Ectodermal cell (in vitro differentiated cells): ENCODE data around the gene LMNA.

ENCODE experiments used
- H3K27ac ChIP-seq: 2 replicates; pipeline ENCODE4 v1.7.0; 2013; ENCODE audit warnings: mild to moderate bottlenecking, low read depth, low read length; ENCODE audit not compliant: insufficient read depth, poor library complexity, severe bottlenecking
- H3K27me3 ChIP-seq: 2 replicates; pipeline ENCODE4 v1.7.0; 2013; ENCODE audit warnings: mild to moderate bottlenecking, low read length; ENCODE audit not compliant: insufficient read depth, control insufficient read depth, poor library complexity, severe bottlenecking
- H3K36me3 ChIP-seq: one replicate; pipeline ENCODE4 v1.7.0; 2013; ENCODE audit warnings: low read length; ENCODE audit not compliant: control insufficient read depth, insufficient read depth
- H3K4me1 ChIP-seq: one replicate; pipeline ENCODE4 v1.7.0; 2013; ENCODE audit warnings: low read length; ENCODE audit not compliant: control insufficient read depth, insufficient read depth
- H3K4me3 ChIP-seq: 2 replicates; pipeline ENCODE4 v1.7.0; 2013; ENCODE audit warnings: low read depth, low read length, control low read depth; ENCODE audit not compliant: insufficient read depth
- H3K9me3 ChIP-seq: 2 replicates; pipeline ENCODE4 v1.7.0; 2013; ENCODE audit warnings: mild to moderate bottlenecking, low read length, moderate library complexity; ENCODE audit not compliant: control insufficient read depth
- WGBS, 2 experiments: methylation state at CpG; one replicate each; pipeline ENCODE4 v1.1.7; 2013; ENCODE audit warnings: missing lambda C conversion rate in 2 of 2; 5-methylcytosine and 5-hydroxymethylcytosine counted together

LMNA gene

GRCh38 chr1:156143765-156144489, 29.4 kb downstream of the LMNA start:
- H3K36me3 ChIP-seq, result no peaks in the 10 kb centered on the region
- H3K27ac ChIP-seq, result no peak overlapping the region
- H3K4me1 ChIP-seq, result peaks cover 15% of the 10 kb centered on the region
- 91% methylated on average over 11 of the region's 11 CpGs for WGBS, 2 experiments
- no peak overlapping the region for H3K4me3 ChIP-seq
- H3K27me3 ChIP-seq, result no peaks in the 10 kb centered on the region
- H3K9me3 ChIP-seq, result no peaks in the 10 kb centered on the region

- Histone ChIP-seq H3K9me3 (no peaks in the 10 kb centered on the region), H3K27ac (no peak overlapping the region), H3K36me3 (no peaks in the 10 kb centered on the region), H3K4me3 (no peak overlapping the region), H3K27me3 (no peaks in the 10 kb centered on the region), H3K4me1 (peaks cover 21% of the 10 kb centered on the region)
- 87 to 88% methylated on average over 5 of the region's 5 CpGs for WGBS, 2 experiments
Observed at GRCh38 chr1:156144742-156145141, 30.2 kb downstream of the LMNA start.

GRCh38 chr1:156145650-156146019, 31.1 kb downstream of the LMNA start:
- 95% methylated on average over 2 of the region's 2 CpGs for WGBS, 2 experiments
- peaks cover 28% of the 10 kb centered on the region for H3K4me1 ChIP-seq
- H3K27ac ChIP-seq, result no peak overlapping the region
- no peak overlapping the region for H3K4me3 ChIP-seq
- no peaks in the 10 kb centered on the region for H3K27me3 ChIP-seq
- H3K36me3 ChIP-seq, result no peaks in the 10 kb centered on the region
- no peaks in the 10 kb centered on the region for H3K9me3 ChIP-seq

GRCh38 chr1:156146020-156146768, 31.7 kb downstream of the LMNA start:
- Histone ChIP-seq H3K4me1 (peaks cover 34% of the 10 kb centered on the region), H3K27me3 (no peaks in the 10 kb centered on the region), H3K36me3 (no peaks in the 10 kb centered on the region), H3K27ac (no peak overlapping the region), H3K4me3 (no peak overlapping the region), H3K9me3 (no peaks in the 10 kb centered on the region)
- WGBS, 2 experiments, result 35 to 36% methylated on average over 13 of the region's 13 CpGs

- no peaks in the 10 kb centered on the region for H3K27me3 ChIP-seq
- no peak overlapping the region for H3K4me3 ChIP-seq
- no peak overlapping the region for H3K27ac ChIP-seq
- 67% methylated on average over 9 of the region's 9 CpGs for WGBS, 2 experiments
- H3K36me3 ChIP-seq, result no peaks in the 10 kb centered on the region
- no peaks in the 10 kb centered on the region for H3K9me3 ChIP-seq
- peaks cover 38% of the 10 kb centered on the region for H3K4me1 ChIP-seq
Observed at GRCh38 chr1:156146769-156147405, 32.4 kb downstream of the LMNA start.

GRCh38 chr1:156148216-156148615, 33.7 kb downstream of the LMNA start:
- peaks cover 38% of the 10 kb centered on the region for H3K4me1 ChIP-seq
- no peaks in the 10 kb centered on the region for H3K36me3 ChIP-seq
- WGBS, 2 experiments, result 94 to 98% methylated on average over 6 of the region's 6 CpGs
- no peak overlapping the region for H3K27ac ChIP-seq
- no peaks in the 10 kb centered on the region for H3K9me3 ChIP-seq
- no peak overlapping the region for H3K4me3 ChIP-seq
- H3K27me3 ChIP-seq, result no peaks in the 10 kb centered on the region

- 23 to 25% methylated on average over 19 to 20 of the region's 20 CpGs for WGBS, 2 experiments
- Histone ChIP-seq H3K4me1 (peaks cover 38% of the 10 kb centered on the region), H3K36me3 (no peaks in the 10 kb centered on the region), H3K27me3 (no peaks in the 10 kb centered on the region), H3K9me3 (no peaks in the 10 kb centered on the region), H3K27ac (no peak overlapping the region), H3K4me3 (no peak overlapping the region)
Observed at GRCh38 chr1:156149374-156150332, 35.1 kb downstream of the LMNA start.

GRCh38 chr1:156150333-156151011, 36.0 kb downstream of the LMNA start:
- Histone ChIP-seq H3K4me1 (peaks cover 38% of the 10 kb centered on the region), H3K36me3 (no peaks in the 10 kb centered on the region), H3K27ac (no peak overlapping the region), H3K4me3 (no peak overlapping the region), H3K27me3 (no peaks in the 10 kb centered on the region), H3K9me3 (no peaks in the 10 kb centered on the region)
- WGBS, 2 experiments, result 28 to 39% methylated on average over 8 to 10 of the region's 10 CpGs

- no peaks in the 10 kb centered on the region for H3K27me3 ChIP-seq
- no peaks in the 10 kb centered on the region for H3K9me3 ChIP-seq
- no peak overlapping the region for H3K4me3 ChIP-seq
- no peak overlapping the region for H3K27ac ChIP-seq
- 83% methylated on average over 6 of the region's 6 CpGs for WGBS, 2 experiments
- H3K36me3 ChIP-seq, result no peaks in the 10 kb centered on the region
- H3K4me1 ChIP-seq, result peaks cover 38% of the 10 kb centered on the region
Observed at GRCh38 chr1:156151093-156151688, 36.7 kb downstream of the LMNA start.
